Endothelial cell of umbilical vein (primary cell): Measurements from ENCODE around the gene NTRK1. TPM values are rescaled to one million over a fixed set of nuclear protein-coding genes. Genes with fewer than 3 reads are reported as not detected.

Experiments
- BruUV-seq: library from RNA; stranded (reverse); fragments of 400-500 nt; replicated peaks from 2 replicates; lab custom pipeline; 2021; lab: Mats Ljungman, UMichigan
- CTCF ChIA-PET: fragments of 300-600, 350-600 bp; sonication (Branson Sonifier 250); formaldehyde crosslinking; loops from one replicate; lab custom pipeline; 2021; ENCODE audit warnings: antibody characterized with exemption, inconsistent platforms; lab: Charles Lee
- POLR2A ChIA-PET: fragments of 300-600, 350-600 bp; sonication (Branson Sonifier 250); formaldehyde crosslinking; loops from one replicate; lab custom pipeline; 2021; ENCODE audit warnings: antibody characterized with exemption, inconsistent platforms; lab: Charles Lee
- DNase-seq: peaks from one replicate; pipeline ENCODE4 v3.0.0-alpha.2; 2011; ENCODE audit warnings: low read depth, low spot score
- FAIRE-seq: peaks from 2 replicates; lab custom pipeline; 2011; peaks lifted over from hg19 to GRCh38; lab: Jason Lieb, UNC
- H2AFZ ChIP-seq: 2 replicates; pipeline ENCODE4 v1.6.0; 2012; ENCODE audit warnings: low read depth, low read length, control low read depth, inconsistent platforms
- H3K27ac ChIP-seq: 2 replicates; pipeline ENCODE4 v1.5.1; 2011; ENCODE audit warnings: low read depth, mild to moderate bottlenecking, control low read depth, low read length, moderate library complexity; ENCODE audit not compliant: insufficient read depth
- H3K27me3 ChIP-seq, 2 experiments: 2 replicates each; pipeline versions ENCODE4 v1.6.0 to v1.6.1; 2011; ENCODE audit warnings: low read length in 2 of 2, mixed read lengths in 1 of 2; ENCODE audit not compliant: control insufficient read depth in 2 of 2, insufficient read depth in 2 of 2
- H3K36me3 ChIP-seq, 2 experiments: 2 replicates in 1 of 2; 3 replicates in 1 of 2; pipeline ENCODE4 v1.5.1; 2011; ENCODE audit warnings: low read length in 2 of 2, mild to moderate bottlenecking in 1 of 2, moderate library complexity in 1 of 2; ENCODE audit not compliant: control insufficient read depth in 2 of 2, insufficient read depth in 2 of 2; ENCODE audit errors: extremely low read depth in 1 of 2
- H3K4me1 ChIP-seq: 3 replicates; pipeline ENCODE4 v1.5.1; 2011; ENCODE audit warnings: mild to moderate bottlenecking, low read length; ENCODE audit not compliant: control insufficient read depth, insufficient read depth; ENCODE audit errors: extremely low read depth
- H3K4me2 ChIP-seq: 2 replicates; pipeline ENCODE4 v1.6.1; 2011; ENCODE audit warnings: low read length, control low read depth, mixed read lengths; ENCODE audit not compliant: insufficient read depth
- H3K4me3 ChIP-seq, 3 experiments: fragments of 200-600 bp in 1 of 3; sonication (generic), shearing (Covaris generic) in 1 of 3; replicated peaks in 1 of 3; 2 replicates each; pipeline ENCODE4 v1.5.1; 2011 to 2016; ENCODE audit warnings: control low read depth in 3 of 3, low read length in 3 of 3, mild to moderate bottlenecking in 2 of 3, inconsistent platforms in 1 of 3, low read depth in 1 of 3, moderate library complexity in 1 of 3; ENCODE audit not compliant: insufficient read depth in 1 of 3
- H3K79me2 ChIP-seq: 2 replicates; pipeline ENCODE4 v1.6.0; 2012; ENCODE audit warnings: low read length, inconsistent platforms; ENCODE audit not compliant: control insufficient read depth, insufficient read depth
- H3K9ac ChIP-seq: replicated peaks from 2 replicates; pipeline ENCODE3; 2011; ENCODE audit warnings: low read length, control low read depth; ENCODE audit not compliant: insufficient read depth; ENCODE audit errors: extremely low read depth
- H3K9me1 ChIP-seq: replicated peaks from 3 replicates; pipeline ENCODE4 v1.6.0; 2011; ENCODE audit warnings: mild to moderate bottlenecking, low read length; ENCODE audit not compliant: control insufficient read depth, insufficient read depth; ENCODE audit errors: extremely low read depth
- H3K9me3 ChIP-seq: replicated peaks from 2 replicates; pipeline ENCODE4 v1.5.1; 2012; ENCODE audit warnings: low read length, inconsistent platforms; ENCODE audit not compliant: control insufficient read depth, insufficient read depth
- H4K20me1 ChIP-seq: replicated peaks from 2 replicates; pipeline ENCODE3; 2011; ENCODE audit warnings: mild to moderate bottlenecking, low read length; ENCODE audit not compliant: control insufficient read depth, insufficient read depth; ENCODE audit errors: extremely low read depth
- EZH2 ChIP-seq: IDR thresholded peaks from 2 replicates; pipeline ENCODE4 v1.6.1; 2012; ENCODE audit warnings: borderline replicate concordance, low read depth, mild to moderate bottlenecking, moderate library complexity, low read length, inconsistent platforms; ENCODE audit not compliant: severe bottlenecking
- FOS ChIP-seq: IDR thresholded peaks from 2 replicates; pipeline ENCODE4 v1.6.1; 2011; ENCODE audit warnings: mild to moderate bottlenecking, low read length, moderate library complexity, borderline replicate concordance; ENCODE audit not compliant: insufficient read depth
- GATA2 ChIP-seq: IDR thresholded peaks from 2 replicates; pipeline ENCODE4 v1.7.0; 2011; ENCODE audit warnings: low read depth, mild to moderate bottlenecking, moderate library complexity, mixed read lengths, low read length; ENCODE audit not compliant: insufficient read length, insufficient read depth
- JUN ChIP-seq: IDR thresholded peaks from 2 replicates; pipeline ENCODE4 v1.6.1; 2011; ENCODE audit warnings: borderline replicate concordance, low read depth; ENCODE audit not compliant: insufficient read length, insufficient read depth
- MAX ChIP-seq: IDR thresholded peaks from 2 replicates; pipeline ENCODE4 v1.6.1; 2011; ENCODE audit not compliant: insufficient read depth, insufficient read length
- MYC ChIP-seq: IDR thresholded peaks from one replicate; pipeline ENCODE4 v1.6.1; 2011; ENCODE audit warnings: mild to moderate bottlenecking, low read depth, low read length
- POLR2A ChIP-seq: IDR thresholded peaks from 2 replicates; pipeline ENCODE4 v1.6.1; 2012; ENCODE audit warnings: low read depth, mild to moderate bottlenecking, control low read depth, low read length
- POLR2AphosphoS5 ChIP-seq: IDR thresholded peaks from 2 replicates; pipeline ENCODE4 v1.6.1; 2012; ENCODE audit warnings: low read depth, mild to moderate bottlenecking, control low read depth, low read length, moderate library complexity; ENCODE audit not compliant: insufficient read depth
- dilution Hi-C: fragments of 300-500 bp; cut with MboI; formaldehyde crosslinking; loops from one replicate; pipeline ENCODE4 v1.15.0; 2019; ENCODE audit warnings: low sequenced_read_pairs; ENCODE audit not compliant: extremely low pct_ligation_motif_present
- intact Hi-C: fragments of 100-400 bp; cut with micrococcal nuclease; formaldehyde crosslinking; loops from one replicate; pipeline ENCODE4 v1.10.0; 2022
- polyA plus RNA-seq, 4 experiments: library from polyadenylated mRNA; depleted of rRNA in 3 of 4; stranded (reverse) in 3 of 4; unstranded in 1 of 4; fragments of >200 nt; gene quantifications; 2 replicates each; pipeline versions ENCODE4 v1.2.1 to v1.2.3, GENCODE V29; 2011 to 2012; ENCODE audit warnings: missing spikeins in 1 of 4
- total RNA-seq: library from RNA; stranded (reverse); gene quantifications from 2 replicates; pipeline ENCODE4 v1.2.3, GENCODE V29; 2021
- TF ChIP-seq, protein P1 (sequence below), 2 donors: IDR thresholded peaks; 1 replicate in 1 of 2; 2 replicates in 1 of 2; pipeline ENCODE4 v1.5.1; 2011; ENCODE audit warnings: low read length in 2 of 2, mild to moderate bottlenecking in 2 of 2, moderate library complexity in 2 of 2, control low read depth in 1 of 2, inconsistent platforms in 1 of 2, low read depth in 1 of 2; ENCODE audit not compliant: insufficient read depth in 1 of 2; ENCODE audit errors: extremely low read depth in 1 of 2

The NTRK1 gene
- total and polyA plus RNA-seq, 2 donors (not counting 3 experiments of a cell fraction or from before 2014, with no cell fraction given), result 0.07 TPM; not detected in 1

DNA sequence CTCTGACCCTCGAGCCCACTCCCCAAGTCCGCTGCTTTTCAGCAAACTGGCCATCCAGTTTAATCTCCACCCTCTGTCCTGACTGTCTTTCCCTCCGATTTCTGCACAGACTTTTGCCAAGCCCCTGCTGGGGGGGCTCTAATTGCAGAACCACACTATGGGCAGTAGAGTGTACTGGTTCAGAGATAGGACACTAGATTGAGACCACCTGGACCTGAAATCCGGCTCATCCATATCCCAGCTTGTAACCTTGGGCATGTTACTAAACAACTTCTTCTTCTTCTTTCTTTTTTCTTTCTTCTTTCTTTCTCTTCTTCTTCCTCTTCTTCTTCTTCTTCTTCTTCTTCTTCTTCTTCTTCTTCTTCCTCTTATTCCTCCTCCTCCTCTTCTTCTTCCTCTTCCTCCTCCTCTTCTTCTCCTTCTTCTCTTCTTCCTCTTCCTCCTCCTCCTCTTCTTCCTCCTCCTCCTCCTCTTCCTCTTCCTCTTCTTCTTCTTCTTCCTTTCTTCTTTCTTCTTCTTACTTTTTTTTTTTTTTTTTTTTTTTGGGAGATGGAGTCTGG, 67.5 kb downstream of the NTRK1 start:
- Histone ChIP-seq H3K4me3 (no peak overlapping the region), H3K4me1 (peaks cover 2% of the 10 kb centered on the region), H2AFZ (no peak overlapping the region), H3K9me3 (no peaks in the 10 kb centered on the region), H3K36me3 (no peaks in the 10 kb centered on the region), H3K27ac (no peak overlapping the region), H3K79me2 (no peaks in the 10 kb centered on the region), H3K9ac (no peak overlapping the region), H3K9me1 (no peaks in the 10 kb centered on the region), H3K4me2 (no peak overlapping the region), H4K20me1 (no peaks in the 10 kb centered on the region), H3K27me3 (peaks cover 10 to 18% of the 10 kb centered on the region in 2 experiments)
- dilution Hi-C loops (no loop called here), intact Hi-C loops (loop anchor here (5.0 kb wide), 2 partner anchors 229 to 301 kb away; no protein-coding TSS in a partner anchor)
- FAIRE-seq, result no peak
- DNase-seq, result no peak
- TF ChIP-seq, protein P1, sequence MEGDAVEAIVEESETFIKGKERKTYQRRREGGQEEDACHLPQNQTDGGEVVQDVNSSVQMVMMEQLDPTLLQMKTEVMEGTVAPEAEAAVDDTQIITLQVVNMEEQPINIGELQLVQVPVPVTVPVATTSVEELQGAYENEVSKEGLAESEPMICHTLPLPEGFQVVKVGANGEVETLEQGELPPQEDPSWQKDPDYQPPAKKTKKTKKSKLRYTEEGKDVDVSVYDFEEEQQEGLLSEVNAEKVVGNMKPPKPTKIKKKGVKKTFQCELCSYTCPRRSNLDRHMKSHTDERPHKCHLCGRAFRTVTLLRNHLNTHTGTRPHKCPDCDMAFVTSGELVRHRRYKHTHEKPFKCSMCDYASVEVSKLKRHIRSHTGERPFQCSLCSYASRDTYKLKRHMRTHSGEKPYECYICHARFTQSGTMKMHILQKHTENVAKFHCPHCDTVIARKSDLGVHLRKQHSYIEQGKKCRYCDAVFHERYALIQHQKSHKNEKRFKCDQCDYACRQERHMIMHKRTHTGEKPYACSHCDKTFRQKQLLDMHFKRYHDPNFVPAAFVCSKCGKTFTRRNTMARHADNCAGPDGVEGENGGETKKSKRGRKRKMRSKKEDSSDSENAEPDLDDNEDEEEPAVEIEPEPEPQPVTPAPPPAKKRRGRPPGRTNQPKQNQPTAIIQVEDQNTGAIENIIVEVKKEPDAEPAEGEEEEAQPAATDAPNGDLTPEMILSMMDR (IDR thresholded peaks at IDR 0.05; ENCODE audit: extremely low read depth in 1 of 2, insufficient read depth in 1 of 2, low read depth in 1 of 2, low read length in 2 of 2), result no peak
- no peak for TF ChIP-seq GATA2
- BruUV-seq, result no TSS peak
- POLR2A ChIA-PET, result no interaction called here
- CTCF ChIA-PET, result interaction anchor here (0.6 to 11.2 kb wide), 60 partner anchors 8 to 577 kb away, joined by 3 to 312 read pairs (median 4); partner anchors contain the start of genes HAPLN2, INSRR, ISG20L2 and METTL25B

DNA sequence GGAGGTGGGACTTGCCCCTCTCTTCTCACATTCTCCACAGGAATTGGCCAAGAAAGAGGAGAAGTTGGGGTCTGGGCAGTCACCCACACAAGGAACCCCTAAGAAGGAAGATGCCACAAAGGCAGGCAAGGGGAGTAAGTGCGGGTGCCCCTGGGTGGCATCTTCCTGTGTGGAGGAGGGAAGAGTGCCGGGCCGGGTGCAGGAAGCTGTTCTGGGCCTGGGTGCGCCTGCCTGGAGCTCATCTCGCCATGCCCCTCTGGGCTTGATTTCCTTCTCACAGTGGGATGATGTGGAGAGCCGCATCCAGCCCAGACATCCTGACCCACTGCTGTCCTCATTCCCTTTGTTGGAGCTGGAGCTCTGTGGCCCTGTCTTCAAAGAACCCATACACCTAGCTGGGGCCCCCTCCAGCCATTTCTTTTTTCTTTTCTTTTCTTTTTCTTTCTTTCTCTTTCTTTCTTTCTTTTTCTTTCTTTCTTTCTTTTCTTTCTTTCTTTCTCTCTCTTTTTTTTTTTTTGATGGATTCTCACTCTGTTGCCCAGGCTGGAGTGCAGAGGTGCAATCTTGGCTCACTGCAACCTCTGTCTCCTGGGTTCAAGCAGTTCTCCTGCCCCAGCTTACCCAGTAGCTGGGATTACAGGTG, 69.1 kb downstream of the NTRK1 start:
- TF ChIP-seq MAX (no peak), JUN (no peak), MYC (no peak), GATA2 (no peak), FOS (no peak), EZH2 (no peak), POLR2AphosphoS5 (no peak), POLR2A (no peak)
- TF ChIP-seq, protein P1 (IDR thresholded peaks at IDR 0.05; ENCODE audit: extremely low read depth in 1 of 2, insufficient read depth in 1 of 2, low read depth in 1 of 2, low read length in 2 of 2), result no peak
- H3K27ac ChIP-seq, result no peak overlapping the region
- no peak overlapping the region for H3K4me2 ChIP-seq
- DNase-seq (no peak), FAIRE-seq (no peak)
- H3K79me2 ChIP-seq, result no peaks in the 10 kb centered on the region
- ChIA-PET CTCF (interaction anchor here (0.7 to 11.2 kb wide), 7 partner anchors 38 to 240 kb away, joined by 3 to 312 read pairs (median 22); partner anchors contain the start of genes ISG20L2, METTL25B and PEAR1), POLR2A (interaction anchor here (0.5 to 1.0 kb wide), 2 partner anchors 42 to 145 kb away, joined by 3 to 4 read pairs; no protein-coding TSS in a partner anchor)
- no TSS peak for BruUV-seq
- H4K20me1 ChIP-seq, result no peaks in the 10 kb centered on the region
- H3K4me1 ChIP-seq, result peaks cover 2% of the 10 kb centered on the region
- H3K4me3 ChIP-seq, result no peak overlapping the region
- no peaks in the 10 kb centered on the region for H3K9me1 ChIP-seq
- intact Hi-C loops, result loop anchor here (5.0 kb wide), 2 partner anchors 228 to 302 kb away; no protein-coding TSS in a partner anchor
- H3K9me3 ChIP-seq, result no peaks in the 10 kb centered on the region
- no peak overlapping the region for H3K9ac ChIP-seq
- H3K36me3 ChIP-seq, result no peaks in the 10 kb centered on the region
- dilution Hi-C loops, result no loop called here
- peaks cover 0 to 8% of the 10 kb centered on the region in 2 experiments for H3K27me3 ChIP-seq
- no peak overlapping the region for H2AFZ ChIP-seq
